ENCODE results near the gene GIMAP2.

Gene GIMAP2

DNA sequence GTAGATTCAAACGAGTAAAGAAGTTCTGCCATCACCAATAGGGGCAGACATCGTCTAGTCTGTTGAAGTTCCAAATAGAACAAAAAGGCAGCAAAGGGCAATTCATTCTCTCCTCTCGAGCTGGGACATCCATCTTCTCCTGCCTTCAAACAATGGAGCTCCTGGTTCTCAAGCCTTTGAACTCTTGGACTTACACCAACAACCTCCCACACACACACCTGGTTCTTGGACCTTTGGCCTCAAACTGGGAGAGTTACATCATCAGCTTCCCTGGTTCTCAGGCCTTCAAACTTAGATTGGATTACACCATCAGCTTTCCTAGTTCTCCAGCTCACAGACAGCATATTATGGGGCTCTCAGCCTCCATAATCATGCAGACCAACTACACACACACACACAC is 41.9 kb downstream of the GIMAP2 start:
- Histone ChIP-seq H3K27ac (ENCODE audit: low read depth, low read length) (no peak overlapping the region), H3K4me1 (ENCODE audit: control insufficient read depth in 5 of 5, insufficient read depth in 5 of 5, low read length in 5 of 5) (peaks cover 0 to 16% (median 0%) of the 10 kb centered on the region in 5 donors), H3K36me3 (ENCODE audit: control insufficient read depth in 5 of 5, insufficient read depth in 5 of 5, low read length in 5 of 5) (peaks cover 0 to 2% (median 0%) of the 10 kb centered on the region in 5 donors), H3K9me3 (ENCODE audit: control insufficient read depth in 5 of 5, low read length in 5 of 5) (peaks cover 2 to 27% (median 16%) of the 10 kb centered on the region in 5 donors), H3K27me3 (ENCODE audit: control insufficient read depth in 5 of 5, insufficient read depth in 4 of 5, low read length in 5 of 5) (peaks cover 0 to 3% (median 0%) of the 10 kb centered on the region in 5 donors), H3K4me3 (ENCODE audit: low read depth in 1 of 5, low read length in 5 of 5) (peak overlapping the region in 1 of 5 donors; percentile 0), H3K9ac (ENCODE audit: low read length in 5 of 5) (no peak overlapping the region)

DNA sequence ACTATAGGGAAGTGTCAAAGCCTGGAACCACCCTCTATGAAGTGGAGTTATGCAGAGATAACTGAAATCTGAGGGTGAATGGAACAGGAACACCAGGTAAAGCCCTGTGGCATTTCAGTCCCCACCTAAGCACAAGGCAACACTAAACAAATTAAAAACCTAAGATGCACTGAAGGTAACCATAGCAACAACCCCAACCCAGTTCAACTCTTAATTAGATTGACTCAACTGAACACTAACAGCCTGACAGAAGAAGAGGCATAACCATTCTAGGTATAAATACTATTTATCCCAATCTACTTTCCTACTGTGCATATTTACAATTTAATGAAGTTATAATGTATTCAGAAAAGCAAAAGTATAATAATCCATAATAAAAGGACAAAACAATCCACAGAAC is 42.5 kb downstream of the GIMAP2 start:
- H3K27me3 ChIP-seq (ENCODE audit: control insufficient read depth in 5 of 5, insufficient read depth in 4 of 5, low read length in 5 of 5) = peaks cover 0 to 3% (median 0%) of the 10 kb centered on the region in 5 donors
- peaks cover 0 to 9% (median 0%) of the 10 kb centered on the region in 5 donors for H3K4me1 ChIP-seq (ENCODE audit: control insufficient read depth in 5 of 5, insufficient read depth in 5 of 5, low read length in 5 of 5)
- no peak overlapping the region for H3K9ac ChIP-seq (ENCODE audit: low read length in 5 of 5)
- H3K9me3 ChIP-seq (ENCODE audit: control insufficient read depth in 5 of 5, low read length in 5 of 5) = peaks cover 2 to 27% (median 16%) of the 10 kb centered on the region in 5 donors
- H3K4me3 ChIP-seq (ENCODE audit: low read depth in 1 of 5, low read length in 5 of 5) = peak overlapping the region in 1 of 5 donors; percentile 0
- H3K36me3 ChIP-seq (ENCODE audit: control insufficient read depth in 5 of 5, insufficient read depth in 5 of 5, low read length in 5 of 5) = no peaks in the 10 kb centered on the region
- no peak overlapping the region for H3K27ac ChIP-seq (ENCODE audit: low read depth, low read length)

DNA sequence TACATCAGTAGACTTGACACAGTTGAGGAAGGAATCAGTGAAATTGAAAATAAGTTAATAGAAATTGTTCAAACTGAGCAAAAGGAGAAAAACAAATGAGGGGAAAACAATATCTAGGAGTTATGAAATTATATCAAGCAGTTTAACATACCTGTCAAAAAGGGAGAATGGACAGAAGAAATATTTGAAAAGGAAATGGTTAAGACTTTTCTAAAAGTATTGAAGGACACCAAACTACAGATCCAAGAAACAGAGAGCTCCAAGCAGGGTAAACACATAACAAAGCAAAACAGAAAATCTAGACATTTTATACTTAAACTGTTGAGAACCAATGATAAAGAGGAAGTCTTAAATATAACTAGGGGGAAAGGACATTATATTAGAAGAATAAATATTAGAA is 43.1 kb downstream of the GIMAP2 start:
- no peak overlapping the region for H3K9ac ChIP-seq (ENCODE audit: low read length in 5 of 5)
- peaks cover 0 to 3% (median 0%) of the 10 kb centered on the region in 5 donors for H3K4me1 ChIP-seq (ENCODE audit: control insufficient read depth in 5 of 5, insufficient read depth in 5 of 5, low read length in 5 of 5)
- peaks cover 2 to 27% (median 18%) of the 10 kb centered on the region in 5 donors for H3K9me3 ChIP-seq (ENCODE audit: control insufficient read depth in 5 of 5, low read length in 5 of 5)
- peaks cover 0 to 3% (median 0%) of the 10 kb centered on the region in 5 donors for H3K27me3 ChIP-seq (ENCODE audit: control insufficient read depth in 5 of 5, insufficient read depth in 4 of 5, low read length in 5 of 5)
- no peaks in the 10 kb centered on the region for H3K36me3 ChIP-seq (ENCODE audit: control insufficient read depth in 5 of 5, insufficient read depth in 5 of 5, low read length in 5 of 5)
- no peak overlapping the region for H3K27ac ChIP-seq (ENCODE audit: low read depth, low read length)
- H3K4me3 ChIP-seq (ENCODE audit: low read depth in 1 of 5, low read length in 5 of 5) = no peak overlapping the region

DNA sequence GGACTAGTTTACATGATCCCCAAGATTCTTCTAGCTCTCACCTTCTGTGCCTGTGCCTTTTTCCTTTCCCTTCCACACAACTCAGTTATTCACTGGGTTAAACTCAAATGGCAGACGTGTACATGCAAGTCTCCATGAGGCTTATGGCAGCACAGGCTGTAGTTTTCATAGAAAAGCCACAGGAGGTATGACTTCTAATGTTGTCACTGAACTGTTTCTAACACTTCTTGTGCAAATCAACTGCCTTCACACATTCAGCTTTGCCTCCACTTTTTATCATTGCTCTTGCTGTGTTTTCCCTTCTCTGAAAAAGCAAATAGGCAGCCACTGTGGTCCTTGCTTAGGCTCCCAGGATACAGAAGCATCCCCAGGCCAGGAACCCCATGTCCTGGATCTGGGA is 46.4 kb downstream of the GIMAP2 start:
- H3K9ac ChIP-seq (ENCODE audit: low read length in 5 of 5) = no peak overlapping the region
- H3K4me3 ChIP-seq (ENCODE audit: low read depth in 1 of 5, low read length in 5 of 5) = no peak overlapping the region
- H3K27ac ChIP-seq (ENCODE audit: low read depth, low read length) = no peak overlapping the region
- H3K9me3 ChIP-seq (ENCODE audit: control insufficient read depth in 5 of 5, low read length in 5 of 5) = peaks cover 0 to 19% (median 16%) of the 10 kb centered on the region in 5 donors
- H3K4me1 ChIP-seq (ENCODE audit: control insufficient read depth in 5 of 5, insufficient read depth in 5 of 5, low read length in 5 of 5) = peaks cover 0 to 14% (median 0%) of the 10 kb centered on the region in 5 donors
- H3K27me3 ChIP-seq (ENCODE audit: control insufficient read depth in 5 of 5, insufficient read depth in 4 of 5, low read length in 5 of 5) = peaks cover 0 to 3% (median 0%) of the 10 kb centered on the region in 5 donors
- no peaks in the 10 kb centered on the region for H3K36me3 ChIP-seq (ENCODE audit: control insufficient read depth in 5 of 5, insufficient read depth in 5 of 5, low read length in 5 of 5)

GRCh38 chr7:150732786-150733481 is 47.4 kb downstream of the GIMAP2 start:
- Histone ChIP-seq H3K27me3 (ENCODE audit: control insufficient read depth in 5 of 5, insufficient read depth in 4 of 5, low read length in 5 of 5) (peaks cover 0 to 3% (median 0%) of the 10 kb centered on the region in 5 donors), H3K9me3 (ENCODE audit: control insufficient read depth in 5 of 5, low read length in 5 of 5) (peaks cover 0 to 9% (median 8%) of the 10 kb centered on the region in 5 donors), H3K36me3 (ENCODE audit: control insufficient read depth in 5 of 5, insufficient read depth in 5 of 5, low read length in 5 of 5) (no peaks in the 10 kb centered on the region), H3K27ac (ENCODE audit: low read depth, low read length) (no peak overlapping the region), H3K9ac (ENCODE audit: low read length in 5 of 5) (no peak overlapping the region), H3K4me1 (ENCODE audit: control insufficient read depth in 5 of 5, insufficient read depth in 5 of 5, low read length in 5 of 5) (peaks cover 0 to 18% (median 0%) of the 10 kb centered on the region in 5 donors), H3K4me3 (ENCODE audit: low read depth in 1 of 5, low read length in 5 of 5) (no peak overlapping the region)

- Histone ChIP-seq H3K27me3 (ENCODE audit: control insufficient read depth in 5 of 5, insufficient read depth in 4 of 5, low read length in 5 of 5) (peaks cover 0 to 3% (median 0%) of the 10 kb centered on the region in 5 donors), H3K36me3 (ENCODE audit: control insufficient read depth in 5 of 5, insufficient read depth in 5 of 5, low read length in 5 of 5) (no peaks in the 10 kb centered on the region), H3K9me3 (ENCODE audit: control insufficient read depth in 5 of 5, low read length in 5 of 5) (peaks cover 0 to 8% (median 3%) of the 10 kb centered on the region in 5 donors), H3K27ac (ENCODE audit: low read depth, low read length) (no peak overlapping the region), H3K9ac (ENCODE audit: low read length in 5 of 5) (no peak overlapping the region), H3K4me1 (ENCODE audit: control insufficient read depth in 5 of 5, insufficient read depth in 5 of 5, low read length in 5 of 5) (peaks cover 0 to 18% (median 0%) of the 10 kb centered on the region in 5 donors), H3K4me3 (ENCODE audit: low read depth in 1 of 5, low read length in 5 of 5) (no peak overlapping the region)
Measured at GRCh38 chr7:150733482-150734095, 48.1 kb downstream of the GIMAP2 start.

- Histone ChIP-seq H3K36me3 (ENCODE audit: control insufficient read depth in 5 of 5, insufficient read depth in 5 of 5, low read length in 5 of 5) (no peaks in the 10 kb centered on the region), H3K9ac (ENCODE audit: low read length in 5 of 5) (no peak overlapping the region), H3K27me3 (ENCODE audit: control insufficient read depth in 5 of 5, insufficient read depth in 4 of 5, low read length in 5 of 5) (peaks cover 0 to 3% (median 0%) of the 10 kb centered on the region in 5 donors), H3K27ac (ENCODE audit: low read depth, low read length) (no peak overlapping the region), H3K9me3 (ENCODE audit: control insufficient read depth in 5 of 5, low read length in 5 of 5) (peaks cover 0 to 8% (median 0%) of the 10 kb centered on the region in 5 donors), H3K4me1 (ENCODE audit: control insufficient read depth in 5 of 5, insufficient read depth in 5 of 5, low read length in 5 of 5) (peaks cover 0 to 18% (median 0%) of the 10 kb centered on the region in 5 donors), H3K4me3 (ENCODE audit: low read depth in 1 of 5, low read length in 5 of 5) (no peak overlapping the region)
Measured at GRCh38 chr7:150734254-150734653, 48.7 kb downstream of the GIMAP2 start.

DNA sequence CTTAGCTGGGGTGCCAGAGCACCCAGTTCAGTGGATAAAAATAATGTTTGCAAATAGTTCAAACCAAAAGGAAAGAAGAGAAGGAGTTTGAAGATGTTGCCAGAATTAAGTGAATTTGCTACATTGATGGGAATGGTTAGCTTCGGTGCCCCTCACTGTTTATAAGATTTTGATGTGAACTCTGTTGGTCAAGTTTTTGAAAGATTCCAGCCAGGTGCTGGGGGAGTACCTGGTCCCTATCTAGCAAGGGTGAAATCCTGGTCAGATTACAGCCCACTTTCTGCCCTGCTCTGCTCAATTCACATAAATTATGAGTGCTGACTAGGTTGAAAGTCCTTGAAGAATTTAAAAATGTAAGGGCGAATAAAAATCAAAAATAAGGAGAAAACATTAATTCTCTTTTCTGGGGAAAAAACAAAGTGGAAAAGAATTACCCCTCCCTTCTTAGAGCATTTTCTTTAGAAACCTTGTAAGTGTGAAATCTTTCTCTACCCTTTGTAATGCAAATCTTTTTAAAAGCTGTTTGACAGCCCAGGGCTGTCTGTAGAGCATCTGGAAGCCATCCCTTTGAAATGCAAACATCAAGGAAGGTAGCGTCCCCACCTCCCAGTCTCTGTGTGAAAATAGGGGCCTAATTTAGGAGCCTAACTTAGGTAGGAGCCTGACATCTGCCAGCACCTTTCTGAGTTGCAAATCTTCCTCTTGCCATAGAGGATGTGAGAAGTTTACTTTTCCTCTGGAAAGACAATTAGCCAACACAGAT is 50.3 kb downstream of the GIMAP2 start:
- Histone ChIP-seq H3K9me3 (ENCODE audit: control insufficient read depth in 5 of 5, low read length in 5 of 5) (peaks cover 0 to 2% (median 0%) of the 10 kb centered on the region in 5 donors), H3K27me3 (ENCODE audit: control insufficient read depth in 5 of 5, insufficient read depth in 4 of 5, low read length in 5 of 5) (peaks cover 0 to 3% (median 0%) of the 10 kb centered on the region in 5 donors), H3K4me3 (ENCODE audit: low read depth in 1 of 5, low read length in 5 of 5) (no peak overlapping the region), H3K27ac (ENCODE audit: low read depth, low read length) (no peak overlapping the region), H3K9ac (ENCODE audit: low read length in 5 of 5) (no peak overlapping the region), H3K36me3 (ENCODE audit: control insufficient read depth in 5 of 5, insufficient read depth in 5 of 5, low read length in 5 of 5) (peaks cover 0 to under 1% (median 0%) of the 10 kb centered on the region in 5 donors), H3K4me1 (ENCODE audit: control insufficient read depth in 5 of 5, insufficient read depth in 5 of 5, low read length in 5 of 5) (peaks cover 0 to 22% (median 2%) of the 10 kb centered on the region in 5 donors)

GRCh38 chr7:150736864-150737263 is 51.4 kb downstream of the GIMAP2 start:
- Histone ChIP-seq H3K4me3 (ENCODE audit: low read depth in 1 of 5, low read length in 5 of 5) (peak overlapping the region in 4 of 5 donors; percentile 62 to 91 (median 79)), H3K4me1 (ENCODE audit: control insufficient read depth in 5 of 5, insufficient read depth in 5 of 5, low read length in 5 of 5) (peaks cover 0 to 30% (median 2%) of the 10 kb centered on the region in 5 donors), H3K9me3 (ENCODE audit: control insufficient read depth in 5 of 5, low read length in 5 of 5) (peaks cover 0 to 2% (median 0%) of the 10 kb centered on the region in 5 donors), H3K9ac (ENCODE audit: low read length in 5 of 5) (peak overlapping the region in 2 of 5 donors; percentile 72 to 93), H3K36me3 (ENCODE audit: control insufficient read depth in 5 of 5, insufficient read depth in 5 of 5, low read length in 5 of 5) (peaks cover 0 to 11% (median 7%) of the 10 kb centered on the region in 5 donors), H3K27me3 (ENCODE audit: control insufficient read depth in 5 of 5, insufficient read depth in 4 of 5, low read length in 5 of 5) (peaks cover 0 to 3% (median 0%) of the 10 kb centered on the region in 5 donors), H3K27ac (ENCODE audit: low read depth, low read length) (peak overlapping the region; percentile 92)
